Stimulated activated CD8-positive, alpha-beta memory T cell treated with anti-CD3 and anti-CD28 coated beads, Interleukin-2, amount 100 ng/mL, for 1 hour (primary cell): ENCODE measurements around the gene CYSRT1.
"Not testable (repeated sequence)": the region's sequence is repeated elsewhere in the genome, so short reads cannot be mapped to it uniquely, and the experiment has no call there.

Experiments used
- DNase-seq, 2 donors: peaks; one replicate each; pipeline ENCODE4 v3.0.0-alpha.2; 2020; ENCODE audit warnings: low read depth in 2 of 2

CYSRT1 gene

GRCh38 chr9:137252555-137253506 is 27.9 kb downstream of the CYSRT1 start:
- no peak for DNase-seq

GRCh38 chr9:137253717-137254623 is 29.0 kb downstream of the CYSRT1 start:
- DNase-seq, result no peak

- peak; percentile 95 to 96 for DNase-seq
Observed at GRCh38 chr9:137254624-137255447, 29.9 kb downstream of the CYSRT1 start, which contains the start of gene NELFB. Gene NELFB, plus strand, starts transcription at chr9:137255327.

GRCh38 chr9:137255448-137256114 is 30.6 kb downstream of the CYSRT1 start:
- peak in 1 of 2 donors; percentile 14 for DNase-seq

GRCh38 chr9:137256362-137256761 is 31.4 kb downstream of the CYSRT1 start:
- DNase-seq, result no peak

- DNase-seq, result no peak
Observed at GRCh38 chr9:137256856-137257255, 31.9 kb downstream of the CYSRT1 start.

- DNase-seq, result not testable (repeated sequence)
Observed at GRCh38 chr9:137262173-137262908, 37.4 kb downstream of the CYSRT1 start.

GRCh38 chr9:137262909-137263285 is 37.9 kb downstream of the CYSRT1 start:
- no peak for DNase-seq

GRCh38 chr9:137263506-137263905 is 38.5 kb downstream of the CYSRT1 start:
- no peak for DNase-seq

GRCh38 chr9:137264067-137264466 is 39.1 kb downstream of the CYSRT1 start:
- DNase-seq, result no peak

GRCh38 chr9:137265496-137266161 is 40.7 kb downstream of the CYSRT1 start:
- DNase-seq, result no peak

- no peak for DNase-seq
Observed at GRCh38 chr9:137266162-137266527, 41.2 kb downstream of the CYSRT1 start.

- no peak for DNase-seq
Observed at GRCh38 chr9:137266585-137267453, 41.8 kb downstream of the CYSRT1 start.

- DNase-seq, result no peak
Observed at GRCh38 chr9:137267933-137268355, 43.0 kb downstream of the CYSRT1 start.

GRCh38 chr9:137268538-137269201 is 43.7 kb downstream of the CYSRT1 start:
- DNase-seq, result no peak

GRCh38 chr9:137269231-137269772 is 44.3 kb downstream of the CYSRT1 start:
- no peak for DNase-seq

- DNase-seq, result no peak
Observed at GRCh38 chr9:137270929-137271695, 46.1 kb downstream of the CYSRT1 start.
